GM21825 (cell line): ENCODE data around the gene SACS.

Experiments
- ATAC-seq: cut with Tn5 transposase; IDR thresholded peaks from one replicate; pipeline ENCODE4 v1.9.1; 2021; ENCODE audit warnings: mild to moderate bottlenecking, moderate library complexity; ENCODE audit not compliant: unreplicated experiment

SACS gene, protein sequence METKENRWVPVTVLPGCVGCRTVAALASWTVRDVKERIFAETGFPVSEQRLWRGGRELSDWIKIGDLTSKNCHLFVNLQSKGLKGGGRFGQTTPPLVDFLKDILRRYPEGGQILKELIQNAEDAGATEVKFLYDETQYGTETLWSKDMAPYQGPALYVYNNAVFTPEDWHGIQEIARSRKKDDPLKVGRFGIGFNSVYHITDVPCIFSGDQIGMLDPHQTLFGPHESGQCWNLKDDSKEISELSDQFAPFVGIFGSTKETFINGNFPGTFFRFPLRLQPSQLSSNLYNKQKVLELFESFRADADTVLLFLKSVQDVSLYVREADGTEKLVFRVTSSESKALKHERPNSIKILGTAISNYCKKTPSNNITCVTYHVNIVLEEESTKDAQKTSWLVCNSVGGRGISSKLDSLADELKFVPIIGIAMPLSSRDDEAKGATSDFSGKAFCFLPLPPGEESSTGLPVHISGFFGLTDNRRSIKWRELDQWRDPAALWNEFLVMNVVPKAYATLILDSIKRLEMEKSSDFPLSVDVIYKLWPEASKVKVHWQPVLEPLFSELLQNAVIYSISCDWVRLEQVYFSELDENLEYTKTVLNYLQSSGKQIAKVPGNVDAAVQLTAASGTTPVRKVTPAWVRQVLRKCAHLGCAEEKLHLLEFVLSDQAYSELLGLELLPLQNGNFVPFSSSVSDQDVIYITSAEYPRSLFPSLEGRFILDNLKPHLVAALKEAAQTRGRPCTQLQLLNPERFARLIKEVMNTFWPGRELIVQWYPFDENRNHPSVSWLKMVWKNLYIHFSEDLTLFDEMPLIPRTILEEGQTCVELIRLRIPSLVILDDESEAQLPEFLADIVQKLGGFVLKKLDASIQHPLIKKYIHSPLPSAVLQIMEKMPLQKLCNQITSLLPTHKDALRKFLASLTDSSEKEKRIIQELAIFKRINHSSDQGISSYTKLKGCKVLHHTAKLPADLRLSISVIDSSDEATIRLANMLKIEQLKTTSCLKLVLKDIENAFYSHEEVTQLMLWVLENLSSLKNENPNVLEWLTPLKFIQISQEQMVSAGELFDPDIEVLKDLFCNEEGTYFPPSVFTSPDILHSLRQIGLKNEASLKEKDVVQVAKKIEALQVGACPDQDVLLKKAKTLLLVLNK (N-terminal part only)

DNA sequence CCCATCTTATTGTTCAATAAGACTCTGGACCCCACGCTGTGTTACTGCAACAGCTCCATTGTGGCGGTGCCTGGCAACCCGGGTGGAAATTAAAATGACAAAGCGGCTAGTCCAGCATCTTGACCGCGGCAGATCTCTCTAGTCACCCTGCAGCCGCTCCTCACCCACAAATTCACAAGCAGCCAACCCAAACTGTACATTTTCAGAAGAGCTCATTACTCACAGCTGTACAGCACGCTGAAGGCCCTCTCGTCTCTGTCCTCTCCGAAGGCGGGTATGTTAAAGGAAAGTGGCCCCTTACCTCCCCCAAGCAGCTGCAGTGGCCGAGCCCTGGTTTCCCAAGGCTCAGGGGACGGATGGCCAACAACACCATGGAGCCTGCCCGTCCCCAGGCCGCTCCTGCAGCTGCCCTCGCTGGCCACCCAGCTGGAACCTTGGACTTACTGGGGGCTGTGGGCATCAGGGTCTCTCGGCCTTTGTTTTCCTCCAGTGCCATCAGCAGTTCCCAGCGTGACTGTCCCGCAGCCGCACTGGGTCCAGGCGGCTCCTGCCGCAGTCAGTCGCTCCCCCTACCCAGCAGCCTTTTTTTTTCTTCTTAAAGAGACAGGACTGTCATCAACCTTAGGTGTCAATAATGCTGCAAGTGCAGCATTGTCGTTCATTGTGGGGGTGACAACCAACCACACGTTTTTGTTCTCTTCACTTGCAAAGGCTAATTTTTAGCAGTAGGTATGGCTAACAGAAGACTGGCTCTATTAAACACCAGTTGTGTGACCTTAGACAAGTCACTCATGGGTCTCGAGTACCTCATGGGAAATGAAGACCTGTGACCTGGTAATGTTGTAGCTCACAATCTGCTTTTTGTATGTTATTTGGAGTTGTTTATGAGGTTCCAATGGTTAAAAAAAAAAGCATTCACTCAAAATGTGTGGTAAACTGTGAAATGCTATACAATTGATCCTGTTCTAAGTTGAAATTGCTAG lies at the start of gene SACS:
Gene SACS (minus strand): TSS at position 532 of the 983 bp plus-strand sequence. CDS start 22,463 bp downstream, outside the sequence.
- ATAC-seq = no peak

- ATAC-seq = no peak
Measured at GRCh38 chr13:23480324-23480723, 46.8 kb upstream of the SACS start.

DNA sequence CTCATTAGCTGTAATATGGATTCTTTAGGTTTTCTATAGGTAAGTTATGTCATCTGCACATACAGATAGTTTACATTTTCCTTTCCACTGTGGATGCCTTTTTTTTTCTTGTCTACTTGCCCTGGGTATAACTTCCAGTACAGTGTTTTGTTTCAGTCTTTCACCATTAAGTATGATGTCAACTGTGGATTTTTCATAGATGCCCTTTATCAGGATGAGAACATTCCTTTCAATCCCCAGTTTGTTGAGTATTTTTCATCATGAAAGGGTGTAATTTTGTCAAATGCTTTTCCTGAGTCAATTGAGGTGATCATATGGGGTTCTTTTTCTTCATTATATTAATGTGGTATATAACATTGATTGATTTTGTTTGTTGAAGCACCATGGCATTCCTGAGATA lies 43.6 kb upstream of the SACS start:
- no peak for ATAC-seq

- no peak for ATAC-seq
Measured at GRCh38 chr13:23473221-23473620, 39.7 kb upstream of the SACS start.

- no peak for ATAC-seq
Measured at GRCh38 chr13:23472189-23472588, 38.7 kb upstream of the SACS start.

DNA sequence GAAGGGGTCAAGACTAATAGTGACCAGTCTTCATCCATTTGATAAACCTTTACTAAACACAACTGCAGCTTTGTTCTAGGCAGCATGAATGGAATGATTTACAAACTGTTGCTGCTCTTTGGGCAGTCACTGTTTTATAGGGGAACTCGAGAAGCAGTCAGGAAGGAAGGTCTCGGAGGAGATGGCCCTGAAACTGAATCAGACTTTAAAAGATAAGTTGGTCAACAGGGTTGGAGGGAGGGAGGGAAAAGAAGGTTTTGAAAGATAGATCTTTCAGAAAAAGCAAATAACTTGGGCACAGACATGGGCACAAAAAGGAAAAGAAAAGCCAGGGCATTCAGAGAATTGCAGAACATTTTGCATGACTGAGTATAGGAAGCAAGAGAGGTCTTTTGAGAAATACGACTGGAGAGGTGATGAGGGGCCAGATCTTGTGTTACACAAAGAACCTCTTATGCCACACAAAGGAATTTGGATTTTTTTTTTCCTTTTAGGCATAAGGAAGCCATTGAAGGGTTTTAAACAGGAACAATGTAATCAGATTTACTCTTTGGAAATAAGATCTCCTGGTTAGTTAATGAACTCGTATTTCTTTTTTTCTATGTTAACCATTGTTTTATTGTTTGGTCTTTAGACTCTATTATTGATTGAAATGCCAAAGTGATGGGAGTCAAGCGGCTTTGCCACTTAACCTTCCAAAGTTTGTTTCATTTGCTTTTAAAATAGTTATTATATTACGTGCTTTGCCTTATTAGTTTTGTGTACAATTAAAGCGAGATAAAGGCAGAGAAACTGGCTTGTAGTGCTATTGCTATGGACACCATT lies 37.5 kb upstream of the SACS start:
- no peak for ATAC-seq

- no peak for ATAC-seq
Measured at GRCh38 chr13:23469951-23470421, 36.5 kb upstream of the SACS start.

DNA sequence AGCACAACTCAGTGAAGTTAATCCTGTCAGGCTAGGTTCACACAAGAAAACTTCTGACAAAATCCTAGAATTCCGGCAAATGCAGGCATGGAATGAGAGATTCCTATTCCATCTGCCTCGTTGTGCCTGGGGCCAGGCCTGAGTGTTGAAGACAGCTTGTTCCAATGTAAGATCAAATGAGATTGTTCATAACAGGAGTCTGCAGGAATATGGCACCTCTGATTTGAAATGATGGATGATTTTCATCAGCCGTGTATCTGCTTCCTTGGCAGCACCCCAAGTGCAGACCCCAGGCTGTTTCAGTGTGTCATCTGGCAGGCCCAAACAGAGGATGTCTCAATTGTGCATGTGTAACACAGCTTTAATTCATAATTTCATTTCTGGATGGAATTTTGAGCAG lies 35.3 kb upstream of the SACS start:
- ATAC-seq = no peak

DNA sequence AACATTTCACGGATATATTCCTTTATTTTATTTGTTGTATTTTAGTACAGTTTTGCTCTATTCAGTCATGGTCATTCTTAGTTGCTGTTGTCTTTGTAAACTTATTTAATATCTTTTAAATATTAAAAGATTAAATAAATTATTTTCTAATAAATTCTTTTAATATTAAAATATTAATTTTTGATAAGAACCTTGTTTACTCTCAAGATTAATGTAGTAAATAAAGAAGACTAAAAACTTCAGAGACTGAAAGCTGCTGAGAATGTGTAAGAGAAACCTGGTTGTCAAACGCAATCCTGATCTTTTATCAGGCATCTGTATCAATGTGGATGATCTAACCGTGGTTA lies 34.4 kb upstream of the SACS start:
- ATAC-seq = no peak

DNA sequence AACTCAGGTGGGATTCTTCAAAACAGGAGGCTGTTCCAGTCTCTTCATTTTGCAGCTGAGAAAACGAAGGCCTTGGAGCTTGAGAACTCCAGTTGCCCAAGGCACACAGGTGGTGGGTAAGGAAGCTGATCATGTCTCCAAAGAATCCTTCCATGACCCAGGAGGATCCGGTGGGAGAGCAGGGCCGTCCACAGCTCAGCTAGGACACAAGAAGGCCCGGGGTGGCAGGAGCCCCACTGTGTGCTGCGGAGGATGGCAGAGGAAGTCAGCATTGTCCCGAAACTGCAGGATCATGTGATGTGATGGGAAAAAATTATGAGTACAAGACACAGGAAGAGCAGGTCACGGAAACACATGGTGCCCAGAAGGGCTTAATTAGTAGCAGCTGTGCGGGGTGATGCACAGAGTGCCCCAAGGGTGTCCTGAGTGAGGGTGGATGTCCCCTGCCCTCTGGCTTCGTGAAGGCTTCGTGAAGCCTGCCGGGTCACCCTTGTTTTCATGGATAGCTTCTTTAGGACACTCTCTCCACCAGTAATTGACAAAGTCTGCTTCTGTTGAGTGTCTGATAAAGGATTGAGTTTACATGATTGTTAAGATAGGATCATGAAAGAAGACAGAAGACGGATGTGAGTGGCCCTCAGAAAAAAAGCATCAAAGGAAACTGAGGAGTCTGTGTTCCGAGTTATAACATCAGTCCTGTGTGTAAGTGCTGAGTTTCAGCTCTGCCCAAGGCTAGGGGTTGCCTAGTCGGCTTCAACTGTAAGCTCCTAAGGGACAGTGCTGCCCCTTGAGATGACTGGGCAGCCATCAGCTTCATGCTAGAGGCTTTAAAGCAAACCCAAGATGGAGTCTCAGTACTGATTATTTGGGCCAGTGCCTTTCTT lies 33.8 kb upstream of the SACS start:
- no peak for ATAC-seq

GRCh38 chr13:23466144-23467002 lies 32.9 kb upstream of the SACS start:
- ATAC-seq = peak; percentile 85

DNA sequence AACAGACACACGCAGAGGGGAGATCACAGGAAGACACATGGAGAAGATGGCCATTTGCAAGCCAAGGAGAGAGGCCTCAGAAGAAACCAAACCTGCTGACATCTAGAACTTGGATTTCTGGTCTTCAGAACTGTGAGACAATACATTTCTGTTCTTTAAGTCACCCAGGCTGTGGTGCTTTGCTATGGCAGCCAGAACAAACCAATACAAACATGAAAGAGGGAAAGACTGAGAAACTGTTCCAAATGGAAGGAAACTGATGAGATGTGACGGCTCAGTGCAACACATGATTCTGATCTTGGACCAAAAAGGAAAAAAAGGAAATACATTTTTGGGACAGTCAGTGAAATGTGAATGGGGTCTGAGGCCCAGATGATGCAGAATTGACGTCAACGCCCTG lies 30.2 kb upstream of the SACS start:
- no peak for ATAC-seq

- no peak for ATAC-seq
Measured at GRCh38 chr13:23462815-23463559, 29.5 kb upstream of the SACS start.

- ATAC-seq = no peak
Measured at GRCh38 chr13:23461544-23461943, 28.0 kb upstream of the SACS start.

- ATAC-seq = no peak
Measured at GRCh38 chr13:23460921-23461320, 27.4 kb upstream of the SACS start.

- no peak for ATAC-seq
Measured at GRCh38 chr13:23460309-23460708, 26.8 kb upstream of the SACS start.

DNA sequence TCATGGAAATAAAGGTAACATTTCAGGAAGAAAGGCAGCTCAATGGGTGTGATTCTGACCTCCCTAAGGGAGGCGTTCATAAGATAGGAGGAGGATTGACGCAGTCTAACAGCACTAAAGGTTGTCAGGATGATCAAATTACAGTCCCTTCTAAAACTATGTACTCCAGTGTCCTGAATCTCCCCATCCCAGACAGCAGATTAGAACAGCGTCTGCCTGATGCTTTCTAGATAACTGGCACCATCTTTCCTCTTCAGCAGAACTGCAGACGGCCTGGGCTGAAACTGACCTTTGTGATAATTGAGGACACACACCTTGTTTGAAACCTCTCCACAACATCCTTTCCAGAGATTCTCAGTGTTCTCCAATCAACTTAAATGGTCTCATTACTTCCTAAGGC lies 25.5 kb upstream of the SACS start:
- no peak for ATAC-seq
